Measurements from ENCODE around the gene C1orf232. TPM values are rescaled to one million over a fixed set of nuclear protein-coding genes. Genes with fewer than 3 reads are reported as not detected.
A peak's percentile ranks its signal among the peaks of the same experiment; 100 is the strongest.

The C1orf232 gene
- total RNA-seq, 1 experiment from 2014 or later: not detected

GRCh38 chr1:26162220-26162709, 6.5 kb downstream of the C1orf232 start:
- intact Hi-C loops (cut with micrococcal nuclease): no loop called here
- Histone ChIP-seq H3K9me2 (ENCODE audit: insufficient read depth) (no peaks in the 10 kb centered on the region), H3K9me3 (ENCODE audit: control insufficient read depth in 1 of 2, insufficient read depth in 1 of 2, low read depth in 1 of 2, low read length in 2 of 2) (no peaks in the 10 kb centered on the region), H3K9ac (ENCODE audit: low read length) (peak overlapping the region; percentile 50), H4K20me1 (ENCODE audit: insufficient read depth) (no peaks in the 10 kb centered on the region), H3K79me2 (ENCODE audit: insufficient read depth, low read length) (no peaks in the 10 kb centered on the region), H3K4me1 (ENCODE audit: control insufficient read depth in 1 of 2, insufficient read depth in 2 of 2, low read length in 2 of 2) (peaks cover 11 to 46% of the 10 kb centered on the region in 2 experiments), H2AFZ (ENCODE audit: low read depth, low read length, poor library complexity, severe bottlenecking) (peak overlapping the region; percentile 70), H3K4me2 (ENCODE audit: low read length) (peak overlapping the region; percentile 94), H3K27ac (ENCODE audit: low read depth, low read length) (no peak overlapping the region; the same call in 1 of the 2 replicates), H3K36me3 (ENCODE audit: control insufficient read depth in 1 of 2, insufficient read depth in 2 of 2, low read length in 2 of 2) (no peaks in the 10 kb centered on the region), H3K4me3 (replicated peaks in 1 of 2; ENCODE audit: low read depth in 1 of 2, low read length in 2 of 2) (peak overlapping the region; percentile 35 to 57), H3K27me3 (ENCODE audit: insufficient read depth, low read length) (no peaks in the 10 kb centered on the region)
- ChIA-PET RAD21 (ENCODE audit: low non-redundant PET in 1 of 2, low total read pairs in 2 of 2, uncharacterized antibody in 2 of 2, unreplicated experiment in 2 of 2) (no interaction called here), POLR2A (interaction anchor here (0.6 kb wide), 1 partner anchor 328 kb away, joined by 4 read pairs; no protein-coding TSS in a partner anchor), CTCF (no interaction called here)
- TF ChIP-seq TCF7L2 (IDR thresholded peaks at IDR 0.05; ENCODE audit: borderline replicate concordance, extremely low read depth, insufficient read depth, insufficient read length) (no peak), ZFX (IDR thresholded peaks at IDR 0.05) (0 out of 2 replicates have a peak, but pooled peaks have one; percentile 1), SP1 (IDR thresholded peaks at IDR 0.05; ENCODE audit: low read depth) (no peak)
- DNase-seq (ENCODE audit: low read depth, low spot score) (no peak), ATAC-seq (no peak)
- BruUV-seq (replicated peaks): TSS peak; percentile 56

GRCh38 chr1:26161415-26162219, 7.1 kb downstream of the C1orf232 start:
- H3K36me3 ChIP-seq (ENCODE audit: control insufficient read depth in 1 of 2, insufficient read depth in 2 of 2, low read length in 2 of 2): no peaks in the 10 kb centered on the region
- ChIA-PET RAD21 (ENCODE audit: low non-redundant PET in 1 of 2, low total read pairs in 2 of 2, uncharacterized antibody in 2 of 2, unreplicated experiment in 2 of 2) (interaction anchor here in 1 of 2 experiments (0.5 kb wide), 1 partner anchor 1486 kb away, joined by 3 read pairs; no protein-coding TSS in a partner anchor), CTCF (interaction anchor here (0.8 kb wide), 1 partner anchor 8 kb away, joined by 3 read pairs; the partner anchor contains the start of gene ZNF593), POLR2A (interaction anchor here (1.5 kb wide), 1 partner anchor 8 kb away, joined by 4 read pairs; the partner anchor contains the start of gene ZNF593)
- peak overlapping the region; percentile 50 for H3K9ac ChIP-seq (ENCODE audit: low read length)
- no peaks in the 10 kb centered on the region for H4K20me1 ChIP-seq (ENCODE audit: insufficient read depth)
- no peak for DNase-seq (ENCODE audit: low read depth, low spot score)
- H3K27ac ChIP-seq (ENCODE audit: low read depth, low read length): peak overlapping the region; percentile 37; the same call in 1 of the 2 replicates
- TF ChIP-seq EZH2phosphoT487 (IDR thresholded peaks at IDR 0.05; ENCODE audit: borderline replicate concordance): no peak
- peak; percentile 70 for TF ChIP-seq MAX (IDR thresholded peaks at IDR 0.05)
- TF ChIP-seq ZFX (IDR thresholded peaks at IDR 0.05): peak; percentile 39; the same call in 1 of the 2 replicates
- peak; percentile 17; the same call in 1 of the 2 replicates for TF ChIP-seq POLR2AphosphoS5 (IDR thresholded peaks at IDR 0.05; ENCODE audit: low read depth, low read length)
- TF ChIP-seq SP1 (IDR thresholded peaks at IDR 0.05; ENCODE audit: low read depth): no peak
- no peak for TF ChIP-seq ATF3 (IDR thresholded peaks at IDR 0.05)
- peak overlapping the region; percentile 70 for H2AFZ ChIP-seq (ENCODE audit: low read depth, low read length, poor library complexity, severe bottlenecking)
- H3K27me3 ChIP-seq (ENCODE audit: insufficient read depth, low read length): no peaks in the 10 kb centered on the region
- H3K4me2 ChIP-seq (ENCODE audit: low read length): peak overlapping the region; percentile 94
- peak; percentile 56 for ATAC-seq
- peak overlapping the region; percentile 35 to 57 for H3K4me3 ChIP-seq (replicated peaks in 1 of 2; ENCODE audit: low read depth in 1 of 2, low read length in 2 of 2)
- H3K4me1 ChIP-seq (ENCODE audit: control insufficient read depth in 1 of 2, insufficient read depth in 2 of 2, low read length in 2 of 2): peaks cover 16 to 52% of the 10 kb centered on the region in 2 experiments
- no peaks in the 10 kb centered on the region for H3K79me2 ChIP-seq (ENCODE audit: insufficient read depth, low read length)
- H3K9me2 ChIP-seq (ENCODE audit: insufficient read depth): no peaks in the 10 kb centered on the region
- BruUV-seq (replicated peaks): no TSS peak
- intact Hi-C loops (cut with micrococcal nuclease): no loop called here
- no peaks in the 10 kb centered on the region for H3K9me3 ChIP-seq (ENCODE audit: control insufficient read depth in 1 of 2, insufficient read depth in 1 of 2, low read depth in 1 of 2, low read length in 2 of 2)
